ENCODE results near the gene ZNF236.

DNA sequence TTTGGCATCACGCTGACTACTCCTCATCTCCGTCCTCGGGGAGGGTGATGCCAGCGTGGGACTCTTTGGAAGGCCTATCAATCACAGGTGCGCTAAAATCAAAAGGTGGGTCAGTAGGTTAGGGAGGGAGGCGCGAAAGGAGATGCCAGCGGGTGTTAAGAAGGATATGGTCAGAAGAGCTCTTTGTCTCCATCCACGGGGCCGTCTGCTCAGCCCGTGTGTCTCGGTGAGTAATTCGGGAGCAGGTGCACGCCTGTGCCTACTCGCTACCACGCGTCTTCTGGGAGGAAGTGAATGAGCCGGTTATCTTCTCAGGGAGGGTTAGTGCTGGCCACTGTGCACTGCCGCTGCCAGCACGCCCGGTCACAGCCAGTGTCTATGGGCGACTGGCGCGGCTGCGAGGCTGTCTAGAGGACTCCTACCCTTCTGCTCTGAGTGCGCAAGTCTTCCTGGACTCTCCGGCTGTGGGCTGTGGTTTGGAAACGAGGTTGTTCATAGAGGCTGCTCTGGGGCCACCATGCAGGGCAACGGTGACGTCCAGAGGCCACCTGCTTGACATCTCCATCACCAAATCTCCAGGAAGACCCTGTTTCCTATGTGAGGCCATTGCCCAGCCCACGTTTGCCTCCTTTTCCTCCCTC lies 156.9 kb downstream of the ZNF236 start:
- TF ChIP-seq, protein P1, sequence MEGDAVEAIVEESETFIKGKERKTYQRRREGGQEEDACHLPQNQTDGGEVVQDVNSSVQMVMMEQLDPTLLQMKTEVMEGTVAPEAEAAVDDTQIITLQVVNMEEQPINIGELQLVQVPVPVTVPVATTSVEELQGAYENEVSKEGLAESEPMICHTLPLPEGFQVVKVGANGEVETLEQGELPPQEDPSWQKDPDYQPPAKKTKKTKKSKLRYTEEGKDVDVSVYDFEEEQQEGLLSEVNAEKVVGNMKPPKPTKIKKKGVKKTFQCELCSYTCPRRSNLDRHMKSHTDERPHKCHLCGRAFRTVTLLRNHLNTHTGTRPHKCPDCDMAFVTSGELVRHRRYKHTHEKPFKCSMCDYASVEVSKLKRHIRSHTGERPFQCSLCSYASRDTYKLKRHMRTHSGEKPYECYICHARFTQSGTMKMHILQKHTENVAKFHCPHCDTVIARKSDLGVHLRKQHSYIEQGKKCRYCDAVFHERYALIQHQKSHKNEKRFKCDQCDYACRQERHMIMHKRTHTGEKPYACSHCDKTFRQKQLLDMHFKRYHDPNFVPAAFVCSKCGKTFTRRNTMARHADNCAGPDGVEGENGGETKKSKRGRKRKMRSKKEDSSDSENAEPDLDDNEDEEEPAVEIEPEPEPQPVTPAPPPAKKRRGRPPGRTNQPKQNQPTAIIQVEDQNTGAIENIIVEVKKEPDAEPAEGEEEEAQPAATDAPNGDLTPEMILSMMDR (IDR thresholded peaks at IDR 0.05; ENCODE audit: extremely low read depth in 1 of 2, insufficient read depth in 1 of 2, low read depth in 1 of 2, low read length in 2 of 2): no peak
- TF ChIP-seq JUN (IDR thresholded peaks at IDR 0.05; ENCODE audit: borderline replicate concordance, insufficient read depth, insufficient read length, low read depth): no peak

Measured in endothelial cell of umbilical vein (primary cell).